ENCODE results near the gene NRP2.

Gene NRP2

GRCh38 chr2:205739620-205740019 is 57.3 kb downstream of the NRP2 start:
- Mint-ChIP-seq H3K4me3 (no peak overlapping the region), H3K27me3 (no peaks in the 10 kb centered on the region), H3K36me3 (no peaks in the 10 kb centered on the region), H3K9me3 (ENCODE audit: low read depth) (no peaks in the 10 kb centered on the region), H3K27ac (no peak overlapping the region), H3K4me1 (ENCODE audit: low read depth) (no peaks in the 10 kb centered on the region)

- Mint-ChIP-seq H3K27ac (no peak overlapping the region), H3K9me3 (ENCODE audit: low read depth) (no peaks in the 10 kb centered on the region), H3K27me3 (no peaks in the 10 kb centered on the region), H3K4me1 (ENCODE audit: low read depth) (no peaks in the 10 kb centered on the region), H3K36me3 (no peaks in the 10 kb centered on the region), H3K4me3 (no peak overlapping the region)
Measured at GRCh38 chr2:205740381-205740780, 58.1 kb downstream of the NRP2 start.

- H3K4me1 Mint-ChIP-seq (ENCODE audit: low read depth), result no peaks in the 10 kb centered on the region
- H3K27ac Mint-ChIP-seq, result no peak overlapping the region
- no peak overlapping the region for H3K4me3 Mint-ChIP-seq
- no peaks in the 10 kb centered on the region for H3K27me3 Mint-ChIP-seq
- no peaks in the 10 kb centered on the region for H3K9me3 Mint-ChIP-seq (ENCODE audit: low read depth)
- H3K36me3 Mint-ChIP-seq, result no peaks in the 10 kb centered on the region
Measured at GRCh38 chr2:205741256-205741978, 59.1 kb downstream of the NRP2 start.

- no peaks in the 10 kb centered on the region for H3K9me3 Mint-ChIP-seq (ENCODE audit: low read depth)
- no peak overlapping the region for H3K4me3 Mint-ChIP-seq
- H3K4me1 Mint-ChIP-seq (ENCODE audit: low read depth), result no peaks in the 10 kb centered on the region
- H3K27me3 Mint-ChIP-seq, result no peaks in the 10 kb centered on the region
- H3K27ac Mint-ChIP-seq, result no peak overlapping the region
- H3K36me3 Mint-ChIP-seq, result no peaks in the 10 kb centered on the region
Measured at GRCh38 chr2:205743137-205743536, 60.8 kb downstream of the NRP2 start.

- no peaks in the 10 kb centered on the region for H3K36me3 Mint-ChIP-seq
- H3K27me3 Mint-ChIP-seq, result no peaks in the 10 kb centered on the region
- no peak overlapping the region for H3K4me3 Mint-ChIP-seq
- H3K27ac Mint-ChIP-seq, result no peak overlapping the region
- H3K4me1 Mint-ChIP-seq (ENCODE audit: low read depth), result no peaks in the 10 kb centered on the region
- H3K9me3 Mint-ChIP-seq (ENCODE audit: low read depth), result no peaks in the 10 kb centered on the region
Measured at GRCh38 chr2:205744074-205744591, 61.8 kb downstream of the NRP2 start.

- no peaks in the 10 kb centered on the region for H3K4me1 Mint-ChIP-seq (ENCODE audit: low read depth)
- no peak overlapping the region for H3K27ac Mint-ChIP-seq
- no peaks in the 10 kb centered on the region for H3K9me3 Mint-ChIP-seq (ENCODE audit: low read depth)
- H3K27me3 Mint-ChIP-seq, result no peaks in the 10 kb centered on the region
- no peak overlapping the region for H3K4me3 Mint-ChIP-seq
- no peaks in the 10 kb centered on the region for H3K36me3 Mint-ChIP-seq
Measured at GRCh38 chr2:205745661-205746419, 63.5 kb downstream of the NRP2 start.

GRCh38 chr2:205746420-205746785 is 64.1 kb downstream of the NRP2 start:
- no peaks in the 10 kb centered on the region for H3K36me3 Mint-ChIP-seq
- H3K4me1 Mint-ChIP-seq (ENCODE audit: low read depth), result no peaks in the 10 kb centered on the region

GRCh38 chr2:205747829-205748386 is 65.6 kb downstream of the NRP2 start:
- H3K9me3 Mint-ChIP-seq (ENCODE audit: low read depth), result no peaks in the 10 kb centered on the region
- no peaks in the 10 kb centered on the region for H3K36me3 Mint-ChIP-seq
- no peak overlapping the region for H3K27ac Mint-ChIP-seq
- H3K27me3 Mint-ChIP-seq, result peaks cover 2% of the 10 kb centered on the region
- H3K4me3 Mint-ChIP-seq, result no peak overlapping the region
- no peaks in the 10 kb centered on the region for H3K4me1 Mint-ChIP-seq (ENCODE audit: low read depth)

More at GRCh38 chr2:205746420-205746785, 64.1 kb downstream of the NRP2 start:
- no peak overlapping the region for H3K27ac Mint-ChIP-seq
- H3K4me3 Mint-ChIP-seq, result no peak overlapping the region
- H3K27me3 Mint-ChIP-seq, result no peaks in the 10 kb centered on the region
- no peaks in the 10 kb centered on the region for H3K9me3 Mint-ChIP-seq (ENCODE audit: low read depth)

GRCh38 chr2:205748639-205749038 is 66.3 kb downstream of the NRP2 start:
- Mint-ChIP-seq H3K4me1 (ENCODE audit: low read depth) (no peaks in the 10 kb centered on the region), H3K27me3 (peaks cover 2% of the 10 kb centered on the region), H3K36me3 (no peaks in the 10 kb centered on the region), H3K4me3 (no peak overlapping the region), H3K9me3 (ENCODE audit: low read depth) (no peaks in the 10 kb centered on the region), H3K27ac (no peak overlapping the region)

- Mint-ChIP-seq H3K4me3 (no peak overlapping the region), H3K36me3 (no peaks in the 10 kb centered on the region), H3K27ac (no peak overlapping the region), H3K27me3 (peaks cover 2% of the 10 kb centered on the region), H3K4me1 (ENCODE audit: low read depth) (no peaks in the 10 kb centered on the region), H3K9me3 (ENCODE audit: low read depth) (no peaks in the 10 kb centered on the region)
Measured at GRCh38 chr2:205749078-205749477, 66.8 kb downstream of the NRP2 start.

GRCh38 chr2:205750797-205751196 is 68.5 kb downstream of the NRP2 start:
- H3K27ac Mint-ChIP-seq, result no peak overlapping the region

GRCh38 chr2:205751569-205752031 is 69.3 kb downstream of the NRP2 start:
- no peak overlapping the region for H3K4me3 Mint-ChIP-seq
- peaks cover 2% of the 10 kb centered on the region for H3K27me3 Mint-ChIP-seq
- H3K4me1 Mint-ChIP-seq (ENCODE audit: low read depth), result no peaks in the 10 kb centered on the region
- H3K36me3 Mint-ChIP-seq, result no peaks in the 10 kb centered on the region
- no peak overlapping the region for H3K27ac Mint-ChIP-seq
- no peaks in the 10 kb centered on the region for H3K9me3 Mint-ChIP-seq (ENCODE audit: low read depth)

More at GRCh38 chr2:205750797-205751196, 68.5 kb downstream of the NRP2 start:
- no peaks in the 10 kb centered on the region for H3K9me3 Mint-ChIP-seq (ENCODE audit: low read depth)
- peaks cover 2% of the 10 kb centered on the region for H3K27me3 Mint-ChIP-seq
- H3K36me3 Mint-ChIP-seq, result no peaks in the 10 kb centered on the region
- H3K4me1 Mint-ChIP-seq (ENCODE audit: low read depth), result no peaks in the 10 kb centered on the region
- no peak overlapping the region for H3K4me3 Mint-ChIP-seq

- Mint-ChIP-seq H3K27ac (no peak overlapping the region), H3K4me3 (no peak overlapping the region), H3K4me1 (ENCODE audit: low read depth) (no peaks in the 10 kb centered on the region), H3K27me3 (peaks cover 2% of the 10 kb centered on the region), H3K36me3 (no peaks in the 10 kb centered on the region), H3K9me3 (ENCODE audit: low read depth) (no peaks in the 10 kb centered on the region)
Measured at GRCh38 chr2:205752296-205752820, 70.1 kb downstream of the NRP2 start.

GRCh38 chr2:205752924-205753323 is 70.6 kb downstream of the NRP2 start:
- Mint-ChIP-seq H3K4me3 (no peak overlapping the region), H3K36me3 (no peaks in the 10 kb centered on the region), H3K4me1 (ENCODE audit: low read depth) (no peaks in the 10 kb centered on the region), H3K27me3 (peaks cover 2% of the 10 kb centered on the region), H3K9me3 (ENCODE audit: low read depth) (no peaks in the 10 kb centered on the region), H3K27ac (no peak overlapping the region)
